Measurements from ENCODE around the gene GLT6D1. TPM values are rescaled to one million over a fixed set of nuclear protein-coding genes. Genes with fewer than 3 reads are reported as not detected.

The GLT6D1 gene
- total and polyA plus RNA-seq, 2 of the 8 experiments (the other 6 are each of a cell fraction or from before 2014, with no cell fraction given) = 1.3 to 2.1 TPM

- TF ChIP-seq TEAD4 (IDR thresholded peaks at IDR 0.05; ENCODE audit: low read depth, low read length) (no peak), CHD2 (IDR thresholded peaks at IDR 0.05; ENCODE audit: low read length) (no peak), POLR2A (IDR thresholded peaks at IDR 0.05; ENCODE audit: control extremely low read depth in 1 of 2, low read depth in 2 of 2, low read length in 2 of 2) (no peak), NANOG (IDR thresholded peaks at IDR 0.05; ENCODE audit: insufficient read depth, low read depth, low read length, poor library complexity, severe bottlenecking) (no peak), SIRT6 (IDR thresholded peaks at IDR 0.05; ENCODE audit: low read length) (no peak)
Measured at GRCh38 chr9:135660407-135660806, 21.1 kb upstream of the GLT6D1 start (continued).

All from H1 (cell line).